NB4 (cell line): Measurements from ENCODE around the gene RINT1.

Experiments
- POLR2A ChIP-seq: IDR thresholded peaks from 2 replicates; pipeline ENCODE4 v1.6.1; 2011; ENCODE audit warnings: mild to moderate bottlenecking; ENCODE audit not compliant: insufficient read length; ENCODE audit errors: extremely low read depth
- TF ChIP-seq, protein P1 (sequence below): IDR thresholded peaks from one replicate; pipeline ENCODE4 v1.5.1; 2012; ENCODE audit warnings: low read depth, low read length
- TF ChIP-seq, protein P2 (sequence below): IDR thresholded peaks from 2 replicates; pipeline ENCODE4 v1.6.1; 2011; ENCODE audit warnings: low read depth, low read length

DNA sequence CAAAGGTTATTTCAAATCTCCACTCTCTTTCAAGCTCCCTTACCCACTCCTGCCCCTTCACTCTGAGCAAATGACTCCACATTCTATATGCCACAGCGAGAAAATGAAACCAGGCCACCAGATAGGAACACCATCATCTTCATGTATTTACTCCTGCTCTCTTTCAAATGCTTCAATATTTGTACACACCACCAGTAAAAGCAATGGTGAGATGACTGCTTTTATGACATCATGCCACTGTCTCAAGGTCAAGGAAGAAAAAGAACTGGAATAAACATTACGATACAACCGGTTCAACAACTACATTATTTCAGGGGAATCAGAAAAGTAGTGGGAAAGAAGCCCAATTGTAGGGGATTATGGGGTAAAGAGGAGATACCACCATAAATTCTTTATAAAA, 42.6 kb upstream of the RINT1 start:
- TF ChIP-seq, protein P1, sequence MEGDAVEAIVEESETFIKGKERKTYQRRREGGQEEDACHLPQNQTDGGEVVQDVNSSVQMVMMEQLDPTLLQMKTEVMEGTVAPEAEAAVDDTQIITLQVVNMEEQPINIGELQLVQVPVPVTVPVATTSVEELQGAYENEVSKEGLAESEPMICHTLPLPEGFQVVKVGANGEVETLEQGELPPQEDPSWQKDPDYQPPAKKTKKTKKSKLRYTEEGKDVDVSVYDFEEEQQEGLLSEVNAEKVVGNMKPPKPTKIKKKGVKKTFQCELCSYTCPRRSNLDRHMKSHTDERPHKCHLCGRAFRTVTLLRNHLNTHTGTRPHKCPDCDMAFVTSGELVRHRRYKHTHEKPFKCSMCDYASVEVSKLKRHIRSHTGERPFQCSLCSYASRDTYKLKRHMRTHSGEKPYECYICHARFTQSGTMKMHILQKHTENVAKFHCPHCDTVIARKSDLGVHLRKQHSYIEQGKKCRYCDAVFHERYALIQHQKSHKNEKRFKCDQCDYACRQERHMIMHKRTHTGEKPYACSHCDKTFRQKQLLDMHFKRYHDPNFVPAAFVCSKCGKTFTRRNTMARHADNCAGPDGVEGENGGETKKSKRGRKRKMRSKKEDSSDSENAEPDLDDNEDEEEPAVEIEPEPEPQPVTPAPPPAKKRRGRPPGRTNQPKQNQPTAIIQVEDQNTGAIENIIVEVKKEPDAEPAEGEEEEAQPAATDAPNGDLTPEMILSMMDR, result no peak
- TF ChIP-seq, protein P2, sequence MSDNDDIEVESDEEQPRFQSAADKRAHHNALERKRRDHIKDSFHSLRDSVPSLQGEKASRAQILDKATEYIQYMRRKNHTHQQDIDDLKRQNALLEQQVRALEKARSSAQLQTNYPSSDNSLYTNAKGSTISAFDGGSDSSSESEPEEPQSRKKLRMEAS, result no peak
- TF ChIP-seq POLR2A, result no peak
